ENCODE results near the gene PPP1R1B.

The PPP1R1B gene

GRCh38 chr17:39683295-39683939 is 56.7 kb downstream of the PPP1R1B start:
- no peak for DNase-seq (ENCODE audit: low read depth in 2 of 2)

GRCh38 chr17:39684369-39685192 is 57.8 kb downstream of the PPP1R1B start:
- no peak for DNase-seq (ENCODE audit: low read depth in 2 of 2)

Measured in fibroblast of skin of left biceps (primary cell).